Gastrocnemius medialis (tissue), 4 donors: ENCODE measurements around the gene CASK.

Experiments used
- CTCF ChIP-seq, 5 experiments: fragments of 450-650 bp in 3 of 5; fragments of 200-600 bp in 2 of 5; sonication (generic) in 2 of 5; IDR thresholded peaks in 4 of 5; conservative IDR thresholded peaks in 1 of 5; 1 replicate in 4 of 5; 2 replicates in 1 of 5; pipeline ENCODE4 v1.5.1; 2016 to 2019; ENCODE audit warnings: antibody characterized with exemption in 5 of 5, mild to moderate bottlenecking in 3 of 5, moderate library complexity in 3 of 5
- POLR2A ChIP-seq, 2 donors: fragments of 450-650 bp; IDR thresholded peaks; one replicate each; pipeline ENCODE4 v1.6.1; 2017; ENCODE audit warnings: antibody characterized with exemption in 2 of 2, mild to moderate bottlenecking in 2 of 2, moderate library complexity in 2 of 2

GRCh38 chrX:41689711-41690110, 233.6 kb downstream of the CASK start:
- TF ChIP-seq POLR2A (IDR thresholded peaks at IDR 0.05) (no peak), CTCF (IDR thresholded peaks at IDR 0.05 in 4 of 5, conservative IDR thresholded peaks at IDR 0.05 in 1 of 5) (no peak)
